Panc1 (cell line): ENCODE data around the gene ZNF91. TPM values are rescaled to one million over a fixed set of nuclear protein-coding genes. Genes with fewer than 3 reads are reported as not detected.

Experiments used
- ATAC-seq: fragments of 200-7000 bp; cut with Tn5 transposase; 2 replicates; pipeline ENCODE4 v1.9.1; 2020; ENCODE audit warnings: mild to moderate bottlenecking, moderate library complexity
- BruUV-seq: library from RNA; stranded (reverse); fragments of 400-500 nt; replicated peaks from 2 replicates; lab custom pipeline; 2021; lab: Mats Ljungman, UMichigan
- CTCF ChIA-PET: fragments of 300-600 bp; sonication (Branson Sonifier 250); formaldehyde crosslinking; loops from one replicate; lab custom pipeline; 2022; ENCODE audit warnings: antibody characterized with exemption; lab: Charles Lee
- POLR2A ChIA-PET: fragments of 300-600 bp; sonication (Branson Sonifier 250); formaldehyde crosslinking; loops from one replicate; lab custom pipeline; 2022; ENCODE audit warnings: antibody characterized with exemption; lab: Charles Lee
- DNase-seq: peaks from one replicate; pipeline ENCODE4 v3.0.0-alpha.2; 2010; ENCODE audit warnings: low read depth, low spot score
- H3K27ac ChIP-seq: 2 replicates; pipeline ENCODE4 v1.5.1; 2011; ENCODE audit warnings: mild to moderate bottlenecking, low read length, inconsistent platforms
- H3K27me3 ChIP-seq: fragments of 200-500 bp; sonication (Bioruptor generic); 2 replicates; pipeline ENCODE4 v1.6.0; 2014; ENCODE audit warnings: low read length, inconsistent platforms; ENCODE audit not compliant: control insufficient read depth, insufficient read depth
- H3K36me3 ChIP-seq: fragments of 200-500 bp; sonication (Bioruptor generic); 2 replicates; pipeline ENCODE4 v1.5.1; 2014; ENCODE audit warnings: inconsistent platforms, mild to moderate bottlenecking, low read length, moderate library complexity; ENCODE audit not compliant: control insufficient read depth, insufficient read depth
- H3K4me1 ChIP-seq: 2 replicates; pipeline ENCODE4 v1.5.1; 2011; ENCODE audit warnings: inconsistent platforms, mild to moderate bottlenecking, low read length, moderate library complexity; ENCODE audit not compliant: control insufficient read depth, insufficient read depth
- H3K4me3 ChIP-seq, 2 experiments: 2 replicates each; pipeline ENCODE4 v1.5.1; 2011 to 2012; ENCODE audit warnings: low read depth in 2 of 2, low read length in 2 of 2, mild to moderate bottlenecking in 2 of 2, inconsistent platforms in 1 of 2, moderate library complexity in 1 of 2
- H3K9me3 ChIP-seq: fragments of 200-500 bp; sonication (Bioruptor generic); 2 replicates; pipeline ENCODE4 v1.5.1; 2014; ENCODE audit warnings: low read depth, mild to moderate bottlenecking, inconsistent platforms, low read length, moderate library complexity; ENCODE audit not compliant: control insufficient read depth, insufficient read depth
- POLR2AphosphoS5 ChIP-seq: IDR thresholded peaks from 2 replicates; pipeline ENCODE4 v1.6.1; 2012; ENCODE audit warnings: mild to moderate bottlenecking, low read depth, low read length, moderate library complexity
- REST ChIP-seq, 2 experiments: IDR thresholded peaks; 2 replicates each; pipeline ENCODE4 v1.6.1; 2011 to 2012; ENCODE audit warnings: low read depth in 2 of 2, control low read depth in 1 of 2, low read length in 1 of 2, mild to moderate bottlenecking in 1 of 2, moderate library complexity in 1 of 2; ENCODE audit not compliant: insufficient read depth in 1 of 2
- SIN3A ChIP-seq: IDR thresholded peaks from 2 replicates; pipeline ENCODE4 v1.6.1; 2012; ENCODE audit warnings: low read depth, mild to moderate bottlenecking, low read length, moderate library complexity, borderline replicate concordance; ENCODE audit not compliant: insufficient read depth
- TCF7L2 ChIP-seq: IDR thresholded peaks from 2 replicates; pipeline ENCODE4 v1.6.1; 2011; ENCODE audit warnings: mild to moderate bottlenecking, low read depth, low read length, inconsistent platforms
- in situ Hi-C: cut with HindIII; loops from 2 replicates; pipeline ENCODE4 v1.10.0; 2016; ENCODE audit warnings: low sequenced_read_pairs, low pct_unique_long_range_greater_than_20kb
- intact Hi-C: fragments of 100-400 bp; cut with micrococcal nuclease; formaldehyde crosslinking; loops from one replicate; pipeline ENCODE4 v1.10.0; 2022; ENCODE audit not compliant: unreplicated experiment
- total RNA-seq: library from RNA; stranded (reverse); gene quantifications from one replicate; pipeline ENCODE4 v1.2.1, GENCODE V29; 2021; ENCODE audit not compliant: unreplicated experiment
- TF ChIP-seq, protein P1 (sequence below): fragments of 450-650 bp; IDR thresholded peaks from 2 replicates; pipeline ENCODE4 v1.5.1; 2017; ENCODE audit warnings: mild to moderate bottlenecking

The ZNF91 gene
- total RNA-seq, 1 experiment from 2014 or later = 20.6 TPM

DNA sequence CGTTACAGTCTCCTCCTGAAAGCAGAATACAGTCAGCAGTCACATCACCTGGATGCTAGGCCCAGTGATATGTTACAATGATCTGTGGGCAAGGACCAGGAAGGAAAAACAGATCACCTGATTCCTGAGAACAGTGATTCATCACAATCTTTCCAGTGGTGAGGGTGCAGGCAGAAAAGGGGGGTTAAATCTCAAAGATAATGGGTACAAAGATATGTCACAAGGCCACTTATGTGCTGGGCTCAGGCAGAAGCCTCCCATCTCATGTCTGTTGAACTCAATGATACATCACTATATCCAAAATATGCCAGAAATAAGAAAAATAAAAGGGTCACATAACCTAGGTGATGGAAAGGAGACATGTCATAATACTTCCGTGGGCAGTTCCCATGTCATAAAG, 10.8 kb upstream of the ZNF91 start:
- no peak for ATAC-seq
- BruUV-seq = no TSS peak
- TF ChIP-seq SIN3A (no peak), TCF7L2 (no peak), REST (IDR thresholded peaks at IDR 0.05; ENCODE audit: insufficient read depth in 1 of 2, low read depth in 2 of 2, low read length in 1 of 2) (no peak), POLR2AphosphoS5 (no peak)
- TF ChIP-seq, protein P1, sequence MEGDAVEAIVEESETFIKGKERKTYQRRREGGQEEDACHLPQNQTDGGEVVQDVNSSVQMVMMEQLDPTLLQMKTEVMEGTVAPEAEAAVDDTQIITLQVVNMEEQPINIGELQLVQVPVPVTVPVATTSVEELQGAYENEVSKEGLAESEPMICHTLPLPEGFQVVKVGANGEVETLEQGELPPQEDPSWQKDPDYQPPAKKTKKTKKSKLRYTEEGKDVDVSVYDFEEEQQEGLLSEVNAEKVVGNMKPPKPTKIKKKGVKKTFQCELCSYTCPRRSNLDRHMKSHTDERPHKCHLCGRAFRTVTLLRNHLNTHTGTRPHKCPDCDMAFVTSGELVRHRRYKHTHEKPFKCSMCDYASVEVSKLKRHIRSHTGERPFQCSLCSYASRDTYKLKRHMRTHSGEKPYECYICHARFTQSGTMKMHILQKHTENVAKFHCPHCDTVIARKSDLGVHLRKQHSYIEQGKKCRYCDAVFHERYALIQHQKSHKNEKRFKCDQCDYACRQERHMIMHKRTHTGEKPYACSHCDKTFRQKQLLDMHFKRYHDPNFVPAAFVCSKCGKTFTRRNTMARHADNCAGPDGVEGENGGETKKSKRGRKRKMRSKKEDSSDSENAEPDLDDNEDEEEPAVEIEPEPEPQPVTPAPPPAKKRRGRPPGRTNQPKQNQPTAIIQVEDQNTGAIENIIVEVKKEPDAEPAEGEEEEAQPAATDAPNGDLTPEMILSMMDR = no peak
- Histone ChIP-seq H3K4me3 (no peak overlapping the region), H3K27ac (no peak overlapping the region), H3K36me3 (no peaks in the 10 kb centered on the region), H3K27me3 (no peaks in the 10 kb centered on the region), H3K4me1 (no peaks in the 10 kb centered on the region), H3K9me3 (no peaks in the 10 kb centered on the region)
- intact Hi-C loops = no loop called here
- no peak for DNase-seq
- POLR2A ChIA-PET = no interaction called here
- CTCF ChIA-PET = no interaction called here
- in situ Hi-C loops = no loop called here

- no peaks in the 10 kb centered on the region for H3K27me3 ChIP-seq
- no peaks in the 10 kb centered on the region for H3K9me3 ChIP-seq
- no peak for DNase-seq
- in situ Hi-C loops = no loop called here
- intact Hi-C loops = no loop called here
- no TSS peak for BruUV-seq
- H3K27ac ChIP-seq = no peak overlapping the region
- H3K4me1 ChIP-seq = no peaks in the 10 kb centered on the region
- TF ChIP-seq REST (IDR thresholded peaks at IDR 0.05; ENCODE audit: insufficient read depth in 1 of 2, low read depth in 2 of 2, low read length in 1 of 2) = no peak
- no peak for TF ChIP-seq SIN3A
- TF ChIP-seq POLR2AphosphoS5 = no peak
- TF ChIP-seq, protein P1 = no peak
- TF ChIP-seq TCF7L2 = no peak
- H3K4me3 ChIP-seq = no peak overlapping the region
- no peak for ATAC-seq
- no peaks in the 10 kb centered on the region for H3K36me3 ChIP-seq
- ChIA-PET CTCF (no interaction called here), POLR2A (no interaction called here)
These were observed 9.4 kb upstream of the ZNF91 start for GRCh38 chr19:23404676-23405075.
